KMS-11 (cell line): Measurements from ENCODE around the gene CSMD2.

Experiments
- H2AFZ ChIP-seq: fragments of 200-600 bp; sonication (generic); 2 replicates; pipeline ENCODE4 v1.6.1; 2016; ENCODE audit warnings: antibody characterized with exemption, mixed run types, low read depth
- H3K27ac ChIP-seq: fragments of 200-600 bp; sonication (generic); 2 replicates; pipeline ENCODE4 v1.6.1; 2016; ENCODE audit warnings: mild to moderate bottlenecking, mixed run types
- H3K27me3 ChIP-seq: fragments of 200-600 bp; sonication (generic); 2 replicates; pipeline ENCODE4 v1.6.1; 2017; ENCODE audit warnings: mild to moderate bottlenecking, low read depth, mixed run types, moderate library complexity; ENCODE audit not compliant: insufficient read depth
- H3K36me3 ChIP-seq: fragments of 200-600 bp; sonication (generic); 2 replicates; pipeline ENCODE4 v1.6.1; 2017; ENCODE audit warnings: mild to moderate bottlenecking, mixed run types; ENCODE audit not compliant: insufficient read depth
- H3K4me1 ChIP-seq: fragments of 200-600 bp; sonication (generic); 2 replicates; pipeline ENCODE4 v1.6.1; 2016; ENCODE audit warnings: mild to moderate bottlenecking, low read depth, mixed run types; ENCODE audit not compliant: poor library complexity, severe bottlenecking
- H3K4me2 ChIP-seq: fragments of 200-600 bp; sonication (generic); 2 replicates; pipeline ENCODE4 v1.7.0; 2016; ENCODE audit warnings: mild to moderate bottlenecking, mixed run types
- H3K4me3 ChIP-seq: fragments of 200-600 bp; sonication (generic); IDR thresholded peaks from 2 replicates; pipeline ENCODE4 v1.6.1; 2017; ENCODE audit warnings: low read depth, low read length, mixed read lengths; ENCODE audit not compliant: insufficient read depth
- H3K79me2 ChIP-seq: fragments of 200-600 bp; sonication (generic); 2 replicates; pipeline ENCODE4 v1.6.1; 2016; ENCODE audit warnings: low read depth, mixed run types; ENCODE audit not compliant: insufficient read depth
- H3K9ac ChIP-seq: fragments of 200-600 bp; sonication (generic); 2 replicates; pipeline ENCODE4 v1.6.1; 2016; ENCODE audit warnings: mild to moderate bottlenecking, mixed run types
- H4K20me1 ChIP-seq: fragments of 200-600 bp; sonication (generic); 2 replicates; pipeline ENCODE4 v1.6.1; 2016; ENCODE audit warnings: mild to moderate bottlenecking, mixed run types; ENCODE audit not compliant: insufficient read depth
- TF ChIP-seq, protein P1 (sequence below): fragments of 200-600 bp; sonication (generic); conservative IDR thresholded peaks from 2 replicates; pipeline ENCODE4 v1.6.1; 2017; ENCODE audit warnings: low read depth, mild to moderate bottlenecking, antibody characterized with exemption, low read length, moderate library complexity, mixed read lengths

The CSMD2 gene

DNA sequence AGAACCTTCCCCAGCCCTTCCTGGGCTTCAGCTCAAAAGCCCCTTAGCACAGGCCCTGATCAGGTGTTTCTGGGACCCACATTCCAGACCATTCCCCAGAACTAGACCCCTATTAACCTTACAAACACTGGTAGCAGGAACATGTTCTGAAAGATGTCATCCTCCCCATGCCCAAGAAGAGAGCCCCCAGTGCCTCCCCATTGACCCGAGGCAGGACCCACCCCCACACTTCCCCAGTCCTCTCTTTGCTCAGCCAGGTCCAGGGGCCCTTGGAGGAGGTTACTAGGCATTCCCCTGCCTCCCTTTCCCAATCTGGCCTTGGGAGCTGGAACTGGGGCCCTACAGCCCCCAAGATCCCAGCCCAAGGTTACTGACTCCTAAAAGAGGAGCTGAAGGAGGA lies 340.1 kb downstream of the CSMD2 start:
- Histone ChIP-seq H3K27ac (no peak overlapping the region), H4K20me1 (no peaks in the 10 kb centered on the region), H3K27me3 (no peaks in the 10 kb centered on the region; the same call in 1 of the 2 replicates), H3K4me1 (no peaks in the 10 kb centered on the region), H3K9ac (no peak overlapping the region), H2AFZ (no peak overlapping the region), H3K36me3 (no peaks in the 10 kb centered on the region), H3K4me3 (no peak overlapping the region), H3K79me2 (no peaks in the 10 kb centered on the region), H3K4me2 (no peak overlapping the region)
- TF ChIP-seq, protein P1, sequence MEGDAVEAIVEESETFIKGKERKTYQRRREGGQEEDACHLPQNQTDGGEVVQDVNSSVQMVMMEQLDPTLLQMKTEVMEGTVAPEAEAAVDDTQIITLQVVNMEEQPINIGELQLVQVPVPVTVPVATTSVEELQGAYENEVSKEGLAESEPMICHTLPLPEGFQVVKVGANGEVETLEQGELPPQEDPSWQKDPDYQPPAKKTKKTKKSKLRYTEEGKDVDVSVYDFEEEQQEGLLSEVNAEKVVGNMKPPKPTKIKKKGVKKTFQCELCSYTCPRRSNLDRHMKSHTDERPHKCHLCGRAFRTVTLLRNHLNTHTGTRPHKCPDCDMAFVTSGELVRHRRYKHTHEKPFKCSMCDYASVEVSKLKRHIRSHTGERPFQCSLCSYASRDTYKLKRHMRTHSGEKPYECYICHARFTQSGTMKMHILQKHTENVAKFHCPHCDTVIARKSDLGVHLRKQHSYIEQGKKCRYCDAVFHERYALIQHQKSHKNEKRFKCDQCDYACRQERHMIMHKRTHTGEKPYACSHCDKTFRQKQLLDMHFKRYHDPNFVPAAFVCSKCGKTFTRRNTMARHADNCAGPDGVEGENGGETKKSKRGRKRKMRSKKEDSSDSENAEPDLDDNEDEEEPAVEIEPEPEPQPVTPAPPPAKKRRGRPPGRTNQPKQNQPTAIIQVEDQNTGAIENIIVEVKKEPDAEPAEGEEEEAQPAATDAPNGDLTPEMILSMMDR: no peak

DNA sequence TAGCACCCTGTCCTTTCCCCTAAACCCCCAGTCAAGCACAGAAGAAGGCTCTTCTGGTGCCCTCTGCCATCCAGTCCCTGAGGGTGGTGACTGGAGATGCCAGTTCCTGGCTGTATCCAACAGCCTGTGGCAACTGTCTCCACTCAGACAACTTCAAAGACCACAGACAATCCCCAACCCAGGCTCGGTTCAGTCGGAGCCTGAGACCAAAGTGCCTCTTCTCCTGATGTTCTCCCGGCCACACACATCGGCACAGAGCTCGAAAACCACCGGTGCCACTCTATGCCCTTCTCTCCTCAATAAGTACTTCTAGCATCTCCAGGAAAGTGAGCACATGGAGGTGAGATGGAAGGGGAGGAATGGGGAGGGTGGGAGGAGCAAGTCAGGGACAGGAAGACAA lies 340.7 kb downstream of the CSMD2 start:
- no peaks in the 10 kb centered on the region; the same call in 1 of the 2 replicates for H3K27me3 ChIP-seq
- H3K36me3 ChIP-seq: no peaks in the 10 kb centered on the region
- no peak overlapping the region for H3K4me2 ChIP-seq
- H4K20me1 ChIP-seq: no peaks in the 10 kb centered on the region
- no peak overlapping the region for H3K4me3 ChIP-seq
- TF ChIP-seq, protein P1: no peak
- H2AFZ ChIP-seq: no peak overlapping the region
- no peak overlapping the region for H3K27ac ChIP-seq
- H3K9ac ChIP-seq: no peak overlapping the region
- no peaks in the 10 kb centered on the region for H3K79me2 ChIP-seq
- H3K4me1 ChIP-seq: no peaks in the 10 kb centered on the region

DNA sequence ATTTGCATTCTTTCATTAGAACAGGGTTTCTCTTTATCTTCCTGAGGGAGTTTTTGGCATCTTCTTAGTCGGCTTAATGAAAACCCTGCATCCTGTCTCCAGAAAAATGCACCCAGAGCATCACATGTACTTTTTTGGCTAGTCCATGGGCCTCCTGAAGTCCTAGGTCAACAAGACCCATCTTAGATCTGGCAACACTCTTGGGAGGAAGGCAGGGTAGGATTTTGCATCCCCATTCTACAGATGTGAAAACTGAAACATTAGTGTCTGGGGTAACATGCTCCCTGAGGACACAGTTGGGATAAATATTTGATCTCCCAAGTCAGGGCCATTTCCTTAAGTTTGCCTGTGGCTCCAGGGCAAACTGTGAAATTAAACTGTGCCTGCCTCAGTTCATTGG lies 341.2 kb downstream of the CSMD2 start:
- Histone ChIP-seq H3K4me1 (no peaks in the 10 kb centered on the region), H3K27me3 (no peaks in the 10 kb centered on the region; the same call in 1 of the 2 replicates), H3K4me2 (no peak overlapping the region), H2AFZ (no peak overlapping the region), H3K4me3 (no peak overlapping the region), H3K79me2 (no peaks in the 10 kb centered on the region), H3K9ac (no peak overlapping the region), H4K20me1 (no peaks in the 10 kb centered on the region), H3K27ac (no peak overlapping the region), H3K36me3 (no peaks in the 10 kb centered on the region)
- TF ChIP-seq, protein P1: no peak

DNA sequence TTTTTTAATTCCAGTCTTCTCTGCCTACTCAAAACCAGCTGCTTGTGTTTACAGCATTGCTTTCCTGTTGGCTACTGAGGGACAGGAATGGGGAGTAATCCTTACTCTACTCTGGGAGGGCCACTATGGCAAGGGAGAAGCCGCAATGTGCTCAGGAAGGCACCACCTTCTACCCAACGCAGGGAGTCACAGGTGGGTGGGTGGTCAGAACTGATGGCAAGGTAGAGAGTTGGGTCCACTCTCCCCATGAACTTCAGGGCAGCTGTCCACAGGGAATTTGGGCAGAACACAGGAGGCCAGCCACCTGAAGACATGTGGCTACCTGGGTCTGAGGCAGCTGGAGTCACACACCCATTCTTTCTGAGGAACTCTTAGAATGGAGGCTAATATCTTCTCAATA lies 341.6 kb downstream of the CSMD2 start:
- H3K79me2 ChIP-seq: no peaks in the 10 kb centered on the region
- no peaks in the 10 kb centered on the region; the same call in 1 of the 2 replicates for H3K27me3 ChIP-seq
- H3K27ac ChIP-seq: no peak overlapping the region
- H3K9ac ChIP-seq: no peak overlapping the region
- no peaks in the 10 kb centered on the region for H4K20me1 ChIP-seq
- no peak overlapping the region for H2AFZ ChIP-seq
- no peak overlapping the region for H3K4me3 ChIP-seq
- no peaks in the 10 kb centered on the region for H3K4me1 ChIP-seq
- TF ChIP-seq, protein P1: no peak
- H3K4me2 ChIP-seq: no peak overlapping the region
- no peaks in the 10 kb centered on the region for H3K36me3 ChIP-seq
